Mesenteric fat pad (tissue), 1 donor: Measurements from ENCODE around the gene FEM1A. TPM values are rescaled to one million over a fixed set of nuclear protein-coding genes. Genes with fewer than 3 reads are reported as not detected.
"Not testable (repeated sequence)": the region's sequence is repeated elsewhere in the genome, so short reads cannot be mapped to it uniquely, and the experiment has no call there.

Source experiments
- DNase-seq: peaks from one replicate; pipeline ENCODE4 v3.0.0-alpha.2; 2020; ENCODE audit warnings: low spot score
- total RNA-seq: library from RNA; stranded (reverse); fragmentation: NEBNext Ultra II Directional; extraction: Animal tissue kit (Norgen Biotek cat#: 25700); gene quantifications from one replicate; pipeline ENCODE4 v1.2.1, GENCODE V29; 2021
- donor health status: DM: yes; HTN: yes; CAD: no.

Gene FEM1A
- total RNA-seq, 1 donor from 2014 or later, result 10.9 TPM

DNA sequence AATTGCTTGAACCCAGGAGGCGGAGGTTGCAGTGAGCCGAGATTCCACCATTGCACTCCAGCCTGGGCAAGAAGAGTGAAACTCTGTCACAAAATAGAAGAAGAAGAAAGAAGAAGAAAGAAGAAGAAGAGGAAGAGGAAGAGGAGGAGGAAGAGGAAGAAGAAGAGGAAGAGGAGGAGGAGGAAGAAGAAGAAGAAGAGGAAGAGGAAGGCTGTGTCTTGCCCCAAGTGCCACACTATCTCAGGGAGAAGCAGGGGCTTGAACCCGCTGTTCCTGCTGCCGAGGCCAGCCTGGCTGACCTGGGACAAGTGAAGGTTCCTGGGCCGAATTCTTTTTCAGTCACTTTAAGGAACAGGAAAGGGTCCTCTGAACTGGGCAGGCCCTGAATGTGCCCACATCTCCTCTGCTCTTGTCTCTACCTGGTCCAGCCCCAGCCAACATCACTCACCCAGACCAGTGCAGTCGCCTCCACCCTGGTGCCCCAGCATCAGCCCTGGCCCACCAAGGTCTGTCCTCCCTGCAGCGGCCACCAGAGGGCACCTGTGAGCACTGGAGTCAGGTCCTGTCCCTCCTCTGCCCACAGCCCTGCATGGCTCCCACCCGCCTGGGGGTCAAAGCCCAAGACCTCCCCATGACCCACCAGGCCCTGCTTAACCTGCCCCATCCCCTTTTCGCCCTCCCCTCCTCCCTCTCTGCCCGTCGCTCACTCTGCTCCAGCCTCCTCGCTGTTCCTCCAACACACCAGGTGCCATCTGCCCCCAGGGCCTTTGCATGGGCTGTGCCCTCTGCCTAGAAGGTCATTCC, 20.0 kb downstream of the FEM1A start:
- peak; percentile 94 for DNase-seq

DNA sequence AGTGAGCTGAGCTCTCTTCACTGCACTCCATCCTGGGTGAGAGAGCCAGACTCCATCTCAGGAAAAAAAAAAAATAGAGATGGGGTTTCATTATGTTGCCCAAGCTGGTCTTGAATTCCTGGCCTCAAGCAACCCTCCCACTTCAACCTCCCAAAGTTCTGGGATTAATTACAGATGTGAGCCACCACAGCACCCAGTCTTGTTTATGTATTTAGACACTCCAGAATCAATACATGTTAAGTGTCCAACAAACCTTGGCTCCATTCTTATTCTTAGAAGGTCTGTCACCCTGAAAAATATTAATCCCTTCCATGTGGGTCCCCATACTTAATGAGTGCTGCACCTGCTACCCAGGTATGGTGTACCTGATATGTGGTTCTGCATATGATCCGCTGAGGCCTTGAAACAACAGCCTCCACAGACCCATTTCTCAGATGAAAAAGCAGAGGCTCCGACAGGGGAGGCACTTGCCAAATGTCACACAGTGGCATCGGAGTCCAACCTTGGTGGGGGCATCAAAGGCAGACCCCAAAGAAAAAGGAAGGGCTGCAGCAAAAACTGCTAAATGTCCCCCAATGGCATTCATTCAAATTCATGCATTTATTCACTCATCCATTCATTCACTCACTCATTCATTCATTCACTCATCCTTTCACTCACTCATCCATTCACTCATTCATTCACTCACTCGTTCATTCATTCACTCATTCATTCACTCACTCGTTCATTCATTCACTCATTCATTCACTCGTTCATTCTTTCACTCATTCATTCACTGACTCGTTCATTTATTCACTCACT, 23.3 kb downstream of the FEM1A start:
- no peak for DNase-seq

DNA sequence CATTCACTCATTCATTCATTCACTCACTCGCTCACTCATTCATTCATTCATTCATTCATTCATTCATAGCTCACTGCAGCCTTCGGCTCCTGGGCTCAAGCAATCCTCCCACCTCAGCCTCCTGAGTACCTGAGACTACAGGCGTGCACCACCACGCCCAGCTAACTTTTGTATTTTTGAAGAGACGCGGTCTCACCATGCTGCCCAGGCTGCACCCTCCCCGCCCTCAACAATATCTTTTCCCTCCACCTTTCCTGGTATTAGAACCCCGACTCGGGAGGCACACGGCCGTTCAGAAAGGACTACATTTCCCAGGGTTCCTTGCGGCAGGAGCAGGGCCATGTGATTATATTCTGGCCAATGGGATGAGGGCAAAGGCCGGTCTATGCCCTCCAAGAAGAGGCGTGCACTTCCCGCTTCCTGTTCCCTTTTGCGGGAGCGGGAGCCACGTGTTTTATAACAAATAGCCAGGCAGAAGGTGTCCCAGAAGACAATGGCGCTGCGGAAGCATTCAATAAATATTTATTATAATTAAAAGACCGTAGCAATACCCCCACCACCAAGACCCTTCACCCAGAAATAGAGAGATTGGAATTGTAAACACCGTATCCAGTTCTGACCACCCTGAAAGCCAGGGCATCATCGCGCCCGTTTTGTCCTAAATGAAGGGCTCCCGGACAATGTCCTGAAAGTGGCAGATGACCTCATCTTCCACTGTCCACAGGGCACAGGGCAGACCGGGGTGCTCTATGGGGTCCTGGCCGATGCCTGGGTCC, 24.1 kb downstream of the FEM1A start:
- no peak for DNase-seq

DNA sequence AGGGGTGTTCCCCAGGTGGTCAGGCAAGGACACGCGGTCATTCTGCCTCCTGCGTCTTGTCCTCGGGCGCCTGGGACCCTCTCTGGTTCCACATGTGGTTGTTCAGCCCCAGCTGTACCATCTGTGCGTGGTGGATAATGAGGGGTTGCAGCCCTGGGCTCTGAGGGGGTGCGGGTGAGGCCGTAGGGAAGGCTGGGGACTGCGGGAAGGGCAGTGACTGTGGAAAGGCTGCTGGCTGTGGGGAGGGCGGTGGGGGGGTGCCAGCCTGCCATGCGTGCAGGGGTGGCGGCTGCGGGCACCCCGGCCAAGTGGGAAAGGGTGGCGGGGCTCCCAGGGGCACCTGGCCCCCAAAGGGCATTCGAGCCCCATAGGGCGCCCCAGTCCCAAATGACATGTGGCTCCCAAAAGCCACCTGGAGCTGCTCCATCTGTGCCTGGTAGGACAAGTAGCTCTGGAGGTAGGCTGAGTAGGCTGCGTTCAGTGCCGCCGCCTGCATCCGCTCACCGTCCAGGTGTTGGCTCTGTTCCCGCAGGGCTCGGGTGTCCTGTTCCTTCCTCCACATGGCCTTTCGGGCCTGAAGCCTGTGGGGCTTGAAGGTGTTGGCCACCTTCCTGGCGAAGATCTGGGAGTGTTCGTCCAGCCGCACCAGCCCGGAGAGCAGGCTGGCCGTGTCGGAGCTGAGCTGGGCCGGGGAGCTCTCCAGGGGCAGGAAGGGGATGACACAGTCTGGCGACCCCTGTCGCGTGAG, 24.8 kb downstream of the FEM1A start:
- no peak for DNase-seq

DNA sequence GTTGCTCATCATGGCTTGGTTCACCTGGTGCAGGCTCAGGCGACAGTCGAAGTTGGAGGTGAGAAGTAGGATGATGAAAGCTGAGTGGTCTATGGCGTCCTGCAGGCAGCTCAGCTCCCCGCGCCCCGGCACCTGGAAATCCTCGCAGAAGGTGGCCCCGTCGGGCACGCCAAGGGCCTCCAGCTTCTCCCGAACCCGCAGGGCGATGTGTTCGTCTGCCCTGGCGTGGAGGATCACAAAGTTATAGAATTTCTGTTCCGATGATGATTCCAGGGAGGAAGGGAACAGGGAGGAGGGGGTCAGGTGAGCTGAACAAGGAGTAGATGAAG, 25.4 kb downstream of the FEM1A start:
- DNase-seq, result no peak

DNA sequence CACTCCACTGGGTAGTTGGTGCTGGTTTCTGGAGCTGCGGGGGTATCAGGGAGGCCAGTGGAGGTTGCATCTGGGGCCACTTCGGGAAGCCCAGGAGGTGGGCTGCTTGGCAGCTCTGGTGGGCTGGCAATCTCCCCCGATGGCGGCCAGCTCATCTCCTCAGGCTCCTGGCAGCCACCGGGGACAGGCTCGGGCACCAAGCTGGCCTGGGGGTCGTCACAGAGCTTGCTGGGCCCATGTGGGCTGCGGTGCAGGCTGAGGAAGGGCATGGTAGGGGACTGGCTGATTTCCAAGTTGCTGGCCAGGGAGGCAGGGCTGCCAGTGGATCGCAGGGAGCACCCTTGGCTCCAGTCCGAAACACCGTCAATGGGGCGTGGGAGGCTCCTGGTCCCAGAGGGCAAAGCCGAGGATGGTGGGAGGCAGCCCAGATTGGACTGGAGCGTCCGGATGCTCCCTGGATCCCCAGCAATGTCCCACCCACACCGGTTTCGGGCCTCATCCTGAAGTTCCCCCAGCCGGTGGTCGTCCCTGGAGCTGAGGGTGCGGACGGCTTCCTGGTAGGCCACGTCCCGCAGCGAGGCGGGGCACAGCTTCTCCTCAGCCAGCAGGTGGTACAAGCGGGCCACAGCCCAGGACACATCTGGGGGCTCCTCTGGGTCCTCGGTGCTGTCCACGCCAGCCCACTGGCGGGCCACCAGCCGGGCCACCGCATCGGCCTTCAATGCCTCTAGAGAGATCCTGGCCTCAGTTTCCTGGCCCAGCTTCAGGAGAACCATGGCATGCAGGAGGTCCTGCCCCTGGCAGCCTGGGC, 26.1 kb downstream of the FEM1A start:
- DNase-seq, result no peak

DNA sequence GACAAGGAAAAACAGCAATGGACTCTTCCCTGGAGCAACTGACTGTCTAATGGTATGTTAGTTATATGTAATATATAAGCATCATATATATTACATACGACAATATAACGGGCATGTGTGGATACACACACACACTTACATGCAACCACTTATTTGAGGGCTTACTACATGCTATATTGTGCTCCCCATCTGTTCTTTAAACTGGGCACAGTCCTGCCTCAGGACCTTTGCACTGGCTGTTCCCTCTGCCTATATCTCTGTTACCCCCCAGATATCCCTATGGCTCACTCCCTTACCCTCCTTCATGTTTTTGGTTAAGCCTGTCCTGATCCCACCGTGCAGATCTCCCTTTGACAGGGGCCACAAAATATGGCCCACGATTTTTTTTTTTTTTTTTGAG, 29.7 kb downstream of the FEM1A start:
- DNase-seq, result no peak

DNA sequence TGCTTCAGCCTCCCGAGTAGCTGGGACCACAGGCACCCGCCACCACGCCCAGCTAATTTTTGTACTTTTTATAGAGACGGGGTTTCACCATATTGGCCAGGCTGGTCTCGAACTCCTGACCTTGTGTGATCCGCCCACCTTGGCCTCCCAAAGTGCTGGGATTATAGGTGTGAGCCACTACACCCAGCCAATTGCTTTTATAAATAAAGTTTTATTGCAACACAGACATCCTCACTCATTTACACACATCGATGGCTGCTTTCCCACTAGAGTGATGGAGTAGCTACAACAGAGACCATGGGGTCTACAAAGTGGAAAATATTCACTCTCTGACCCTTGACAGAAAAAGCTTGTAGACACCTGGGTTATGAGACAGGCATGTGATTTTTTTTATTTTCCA, 30.8 kb downstream of the FEM1A start:
- DNase-seq, result not testable (repeated sequence)

DNA sequence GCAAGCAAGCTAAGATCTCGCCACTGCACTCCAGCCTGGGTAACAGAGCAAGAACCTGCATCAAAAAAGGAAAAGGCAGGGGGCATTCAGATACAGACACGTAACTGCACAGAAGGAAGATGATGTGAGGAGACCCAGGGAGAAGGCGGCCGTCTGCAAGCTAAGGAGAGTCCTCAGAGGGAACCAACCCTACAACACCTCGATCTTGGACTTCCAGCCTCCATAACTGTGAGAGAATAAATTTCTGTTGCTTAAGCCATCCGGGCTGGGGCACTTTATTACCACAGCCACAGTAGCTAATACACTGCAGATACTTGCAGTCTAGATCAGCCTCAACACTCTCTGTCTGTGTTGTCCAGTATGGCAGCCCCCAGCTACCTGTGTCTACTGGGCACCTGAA, 32.0 kb downstream of the FEM1A start:
- no peak for DNase-seq

DNA sequence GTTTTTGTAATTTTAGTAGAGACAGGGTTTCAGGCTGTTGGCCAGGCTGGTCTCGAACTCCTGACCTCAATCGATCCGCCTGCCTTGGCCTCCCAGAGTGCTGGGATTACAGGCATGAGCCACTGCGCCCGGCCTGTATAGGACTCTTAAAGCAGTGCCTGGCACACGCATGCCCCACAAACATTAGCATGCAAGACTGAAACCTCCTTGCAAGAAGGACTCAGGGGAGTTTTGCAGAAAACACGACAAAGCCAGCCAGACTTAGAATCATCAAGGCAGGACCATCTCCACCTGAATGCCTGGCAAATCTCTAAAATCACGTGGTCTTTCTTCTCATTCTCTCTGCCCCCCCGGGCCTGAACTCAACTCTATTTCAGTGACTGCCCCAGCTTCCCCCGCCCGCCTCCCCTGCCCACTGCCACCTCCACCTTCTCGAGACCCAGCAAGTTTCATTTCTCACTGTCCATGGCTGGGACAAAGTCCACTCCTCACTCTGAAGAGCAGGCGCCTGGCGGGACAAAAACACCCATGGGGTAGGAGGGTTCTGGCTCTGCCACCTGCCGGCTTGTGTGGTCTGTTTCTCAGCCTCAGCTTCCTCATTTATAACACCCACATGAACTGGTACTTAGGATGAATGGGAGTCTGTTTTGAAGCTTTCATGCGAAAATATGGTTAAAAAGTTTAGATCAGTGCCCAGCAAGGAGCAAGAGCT, 37.6 kb downstream of the FEM1A start:
- DNase-seq, result no peak

DNA sequence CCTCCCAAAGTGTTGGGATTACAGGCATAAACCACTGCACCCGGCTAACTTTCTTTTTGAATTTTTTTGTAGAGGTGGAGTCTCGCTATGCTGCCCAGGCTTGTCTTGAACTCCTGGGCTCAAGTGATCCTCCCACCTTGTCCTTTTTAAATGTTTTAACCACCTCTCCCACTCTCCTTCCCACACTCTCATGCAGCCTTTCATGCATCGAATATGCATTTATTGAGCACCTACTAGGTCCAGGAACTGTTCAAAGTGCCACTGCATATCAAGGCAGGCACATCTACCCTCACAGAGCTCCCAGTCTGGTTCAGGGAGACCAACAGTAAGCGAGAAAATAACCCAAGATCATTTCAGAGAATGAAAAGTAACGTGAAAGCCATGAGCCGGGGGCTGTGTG, 38.8 kb downstream of the FEM1A start:
- DNase-seq, result no peak

DNA sequence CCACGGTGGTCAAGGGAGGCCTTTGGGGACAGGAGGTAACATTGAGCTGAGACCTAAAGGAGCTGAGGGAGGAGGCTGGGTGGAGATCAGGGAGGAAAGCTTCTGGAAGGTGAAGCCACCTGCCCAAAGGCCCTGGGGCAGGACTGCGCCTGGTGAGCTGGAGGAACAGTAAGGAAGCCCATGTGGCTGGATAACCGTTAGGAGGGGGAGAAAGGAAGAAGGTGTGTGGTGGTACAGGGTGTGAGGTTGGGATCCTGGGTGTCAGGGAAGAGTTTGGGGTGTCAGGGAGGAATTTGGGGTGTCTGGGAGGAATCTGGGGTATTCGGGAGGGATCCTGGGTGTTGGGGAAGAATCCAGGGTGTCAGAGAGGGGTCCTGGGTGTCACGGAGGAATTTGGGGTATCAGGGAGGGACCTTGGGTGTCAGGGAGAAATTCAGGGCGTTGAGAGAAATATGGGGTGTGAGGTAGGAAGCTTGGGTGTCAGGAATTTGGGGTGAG, 39.3 kb downstream of the FEM1A start:
- no peak for DNase-seq

DNA sequence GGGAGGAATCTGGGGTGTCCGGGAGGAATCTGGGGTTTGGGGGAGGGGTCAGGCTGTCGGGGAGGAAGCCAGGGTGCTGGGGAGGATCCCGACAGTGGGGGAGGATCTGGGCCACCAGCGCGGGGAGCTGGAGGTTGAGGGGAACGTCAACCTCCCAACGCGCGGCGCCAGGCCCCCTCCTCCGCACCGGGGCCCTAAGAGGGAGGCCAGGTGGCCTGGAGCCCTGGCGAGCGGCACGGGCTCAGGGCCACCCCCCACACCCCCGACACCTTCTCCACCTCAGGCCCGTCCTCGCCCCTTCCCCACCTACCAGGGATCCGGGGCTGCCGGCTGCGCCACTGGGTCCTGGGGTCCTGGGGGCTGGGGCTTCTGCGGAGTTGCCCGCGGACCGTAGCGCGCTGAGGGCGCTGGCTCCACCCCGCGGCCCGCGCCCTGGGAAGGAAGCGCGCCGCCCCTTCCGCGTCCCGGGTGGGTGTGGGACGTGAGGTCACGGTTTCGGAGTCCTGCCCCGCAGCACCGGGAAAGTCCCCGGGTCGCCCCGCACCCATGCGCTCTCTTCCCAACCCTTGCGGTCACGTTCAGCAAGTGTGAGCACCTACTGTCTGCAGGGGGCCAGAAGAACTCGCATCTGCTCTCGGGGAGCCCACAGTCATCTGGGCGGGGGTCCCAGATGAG, 39.9 kb downstream of the FEM1A start, which contains the start of gene TICAM1:
Gene TICAM1 (minus strand): TSS at position 409 of the 675 bp plus-strand sequence. CDS start 13,335 bp downstream, outside the sequence.
- peak; percentile 94 for DNase-seq

DNA sequence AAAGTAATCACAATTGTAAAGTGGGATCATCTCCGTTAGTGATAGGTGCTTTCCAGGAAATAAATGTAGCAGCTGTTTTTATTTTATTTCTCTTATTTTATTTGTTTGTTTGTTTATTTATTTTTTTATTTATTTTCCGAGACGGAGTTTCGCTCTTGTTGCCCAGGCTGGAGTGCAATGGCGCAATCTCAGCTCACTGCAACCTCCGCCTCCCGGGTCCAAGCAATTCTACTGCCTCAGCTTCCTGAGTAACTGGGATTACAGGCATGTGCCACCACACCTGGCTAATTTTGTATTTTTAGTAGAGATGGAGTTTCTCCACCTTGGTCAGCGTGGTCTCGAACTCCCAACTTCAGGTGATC, 40.4 kb downstream of the FEM1A start:
- not testable (repeated sequence) for DNase-seq

DNA sequence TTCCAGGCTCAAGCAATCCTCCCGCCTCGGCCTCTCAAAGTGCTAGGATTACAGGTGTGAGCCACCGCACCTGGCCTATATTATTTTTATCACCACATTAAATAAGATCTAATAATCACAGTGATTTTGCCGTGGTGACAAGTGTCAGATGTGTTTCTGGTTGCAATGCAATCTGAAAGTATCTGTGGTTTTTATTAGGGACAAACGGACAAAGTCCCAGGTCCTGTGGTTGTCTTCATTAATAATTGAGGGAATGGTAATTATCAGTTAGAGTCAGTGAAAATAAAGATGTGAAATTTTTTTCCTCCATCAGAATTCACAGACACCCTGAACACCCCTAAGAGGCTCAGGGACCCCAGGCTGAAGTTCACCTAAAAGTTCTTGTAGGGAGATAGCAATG, 41.2 kb downstream of the FEM1A start:
- no peak for DNase-seq

DNA sequence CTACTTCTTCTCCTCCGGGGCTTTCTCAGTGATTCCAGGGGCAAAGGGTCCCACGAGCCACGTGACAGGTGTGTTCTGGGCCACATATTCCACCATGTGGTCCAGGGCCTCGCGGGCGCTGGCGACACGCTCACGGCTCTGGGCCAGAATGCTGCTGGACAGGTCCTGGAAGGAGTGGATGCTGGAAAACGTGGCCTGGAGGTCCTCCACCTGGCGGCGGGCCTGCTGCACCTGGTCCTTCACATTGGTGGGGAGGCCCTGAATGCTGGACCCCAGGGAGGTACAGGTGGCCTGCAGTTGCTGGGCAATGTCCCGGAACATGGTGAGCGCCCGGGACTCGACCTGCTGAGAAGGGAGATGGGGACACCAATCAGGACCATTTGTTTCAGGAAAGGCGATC, 47.7 kb downstream of the FEM1A start:
- DNase-seq, result no peak

DNA sequence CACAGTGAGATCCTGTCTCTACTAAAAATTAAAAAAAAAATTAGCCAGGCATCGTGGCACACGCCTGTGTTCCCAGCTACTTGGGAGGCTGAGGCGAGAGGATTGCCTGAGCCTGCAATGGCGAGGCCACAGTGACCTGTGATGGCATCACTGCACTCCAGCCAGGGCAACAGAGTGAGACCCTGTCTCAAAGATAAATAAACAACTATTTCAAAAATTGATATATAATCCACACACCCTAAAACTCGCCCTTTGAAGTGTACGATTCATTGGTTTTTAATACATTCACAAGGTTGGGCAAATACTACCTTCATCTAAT, 52.1 kb downstream of the FEM1A start:
- DNase-seq, result no peak

DNA sequence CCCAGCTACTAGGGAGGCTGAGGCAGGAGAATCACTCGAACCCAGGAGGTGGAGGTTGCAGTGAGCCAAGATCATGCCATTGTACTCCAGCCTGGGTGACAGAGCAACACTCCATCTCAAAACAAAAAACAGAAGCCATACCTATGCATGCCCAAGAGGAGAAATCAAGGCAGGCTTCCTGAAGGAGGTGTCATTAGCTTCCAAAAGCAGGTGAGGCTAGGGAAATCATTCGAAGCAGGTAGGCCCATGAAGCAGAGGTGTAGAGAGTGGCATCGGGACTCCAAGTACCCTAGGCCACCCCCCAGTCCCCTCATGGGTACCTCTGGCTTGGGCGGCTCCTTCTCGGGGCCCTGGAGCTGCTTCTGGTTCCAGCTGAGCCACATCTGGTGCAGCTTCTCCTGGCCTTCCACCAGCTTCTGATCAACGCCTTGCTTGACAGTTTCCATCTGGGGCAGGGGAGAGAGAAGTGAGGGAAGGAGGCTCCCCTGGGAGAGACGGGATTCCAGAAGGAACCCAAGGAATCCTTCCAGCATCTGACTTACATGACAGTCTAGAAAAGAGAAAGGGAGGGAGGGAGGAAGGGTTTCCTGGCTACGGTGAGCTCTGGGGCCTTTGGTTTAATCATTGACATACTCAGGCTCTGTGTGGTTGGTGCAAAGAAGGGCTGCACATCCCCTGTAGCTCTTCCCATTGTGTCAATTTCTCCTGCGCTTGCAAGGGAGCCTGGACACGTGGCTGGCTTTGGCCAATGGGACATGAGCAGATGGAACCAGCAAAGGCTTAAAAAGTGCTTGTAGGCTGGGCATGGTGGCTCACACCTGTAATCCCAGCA, 53.0 kb downstream of the FEM1A start:
- no peak for DNase-seq
